Measurements from ENCODE around the gene TMCO5A. TPM values are rescaled to one million over a fixed set of nuclear protein-coding genes. Genes with fewer than 3 reads are reported as not detected.

The TMCO5A gene
- total and polyA plus RNA-seq, 2 of the 13 experiments (the other 11 are each of a cell fraction or from before 2014, with no cell fraction given), result not detected

GRCh38 chr15:37893309-37893708 is 41.1 kb upstream of the TMCO5A start:
- intact Hi-C loops (cut with micrococcal nuclease; ENCODE audit: unreplicated experiment), result loop anchor here (10.0 kb wide), 1 partner anchor 129 kb away; no protein-coding TSS in a partner anchor
- Histone ChIP-seq H3K4me1 (ENCODE audit: insufficient read depth, low read length) (no peaks in the 10 kb centered on the region), H4K20me1 (ENCODE audit: insufficient read depth, low read length) (no peaks in the 10 kb centered on the region), H3K9me3 (ENCODE audit: low read length) (no peaks in the 10 kb centered on the region), H3K36me3 (replicated peaks in 1 of 2; ENCODE audit: control insufficient read depth in 1 of 2, insufficient read depth in 2 of 2, low read length in 2 of 2) (no peaks in the 10 kb centered on the region), H3K27me3 (ENCODE audit: control insufficient read depth in 1 of 2, insufficient read depth in 2 of 2, low read length in 2 of 2) (peaks cover 0 to 2% of the 10 kb centered on the region in 2 experiments; a peak in 1 of 5 replicates), H2AFZ (ENCODE audit: low read length) (no peak overlapping the region), H3K9ac (ENCODE audit: insufficient read depth, low read depth, low read length) (no peak overlapping the region), H3K4me2 (ENCODE audit: low read depth, low read length) (no peak overlapping the region), H3K27ac (ENCODE audit: extremely low read length, insufficient read depth, low read length) (no peak overlapping the region), H3K79me2 (ENCODE audit: insufficient read depth, low read length) (no peaks in the 10 kb centered on the region), H3K4me3 (replicated peaks in 1 of 3; ENCODE audit: insufficient read depth in 1 of 3, low read depth in 2 of 3, low read length in 3 of 3) (no peak overlapping the region)
- no TSS peak for BruUV-seq (replicated peaks)
- in situ Hi-C loops (cut with HindIII; ENCODE audit: extremely low pct_ligation_motif_present, low pct_unique_long_range_greater_than_20kb), result loop anchor here (25.0 kb wide), 2 partner anchors 1006 to 1381 kb away; no protein-coding TSS in a partner anchor
- FAIRE-seq (no peak), DNase-seq (ENCODE audit: low spot score) (no peak), ATAC-seq (no peak)
- POLR2A ChIA-PET, result no interaction called here
- CTCF ChIA-PET (ENCODE audit: low intra/inter-chr PET ratio, low total read pairs), result no interaction called here
- TF ChIP-seq ZNF503 (CRISPR knock-in tag; IDR thresholded peaks at IDR 0.05) (no peak), PHF20 (CRISPR knock-in tag; IDR thresholded peaks at IDR 0.05) (no peak), GZF1 (CRISPR knock-in tag; IDR thresholded peaks at IDR 0.05) (no peak), ZNF136 (CRISPR knock-in tag; IDR thresholded peaks at IDR 0.05; ENCODE audit: low read depth) (no peak), MXD1 (CRISPR knock-in tag; IDR thresholded peaks at IDR 0.05) (no peak), DPF2 (CRISPR knock-in tag; IDR thresholded peaks at IDR 0.05; ENCODE audit: borderline replicate concordance, low read depth) (no peak), NRL (CRISPR knock-in tag; IDR thresholded peaks at IDR 0.05; ENCODE audit: borderline replicate concordance) (no peak), ZNF33A (CRISPR knock-in tag; IDR thresholded peaks at IDR 0.05; ENCODE audit: borderline replicate concordance) (no peak), KLF16 (CRISPR knock-in tag; IDR thresholded peaks at IDR 0.05) (no peak), ZHX2 (IDR thresholded peaks at IDR 0.05; ENCODE audit: low read depth) (no peak), ZHX2 (CRISPR knock-in tag; IDR thresholded peaks at IDR 0.05; ENCODE audit: borderline replicate concordance) (no peak)
- TF ChIP-seq, protein P1, sequence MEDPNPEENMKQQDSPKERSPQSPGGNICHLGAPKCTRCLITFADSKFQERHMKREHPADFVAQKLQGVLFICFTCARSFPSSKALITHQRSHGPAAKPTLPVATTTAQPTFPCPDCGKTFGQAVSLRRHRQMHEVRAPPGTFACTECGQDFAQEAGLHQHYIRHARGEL (CRISPR knock-in tag; IDR thresholded peaks at IDR 0.05), result no peak
- TF ChIP-seq, protein P2, sequence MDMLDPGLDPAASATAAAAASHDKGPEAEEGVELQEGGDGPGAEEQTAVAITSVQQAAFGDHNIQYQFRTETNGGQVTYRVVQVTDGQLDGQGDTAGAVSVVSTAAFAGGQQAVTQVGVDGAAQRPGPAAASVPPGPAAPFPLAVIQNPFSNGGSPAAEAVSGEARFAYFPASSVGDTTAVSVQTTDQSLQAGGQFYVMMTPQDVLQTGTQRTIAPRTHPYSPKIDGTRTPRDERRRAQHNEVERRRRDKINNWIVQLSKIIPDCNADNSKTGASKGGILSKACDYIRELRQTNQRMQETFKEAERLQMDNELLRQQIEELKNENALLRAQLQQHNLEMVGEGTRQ (IDR thresholded peaks at IDR 0.05; ENCODE audit: low read depth, low read length), result no peak
- TF ChIP-seq, protein P2 (CRISPR knock-in tag; IDR thresholded peaks at IDR 0.05; ENCODE audit: borderline replicate concordance), result no peak
